Activated T-helper 2 cell treated with anti-CD3 and anti-CD28 coated beads, Interferon-gamma antibody, Interleukin-2, Interleukin-4, amounts not matched to agents 10 μg/mL and 5 μg/mL and 100 μg/mL, durations not matched to agents 14 hours and 24 hours and 36 hours (primary cell): ENCODE results near the gene PLAAT2. TPM values are rescaled to one million over a fixed set of nuclear protein-coding genes. Genes with fewer than 3 reads are reported as not detected.
"Not testable (repeated sequence)": the region's sequence is repeated elsewhere in the genome, so short reads cannot be mapped to it uniquely, and the experiment has no call there.

Source experiments
- DNase-seq: peaks from one replicate; pipeline ENCODE4 v3.0.0; 2021; ENCODE audit warnings: low spot score
- H3K27ac Mint-ChIP-seq: one replicate; pipeline ENCODE4 v1.8.0; 2021; ENCODE audit warnings: mixed read lengths
- H3K27me3 Mint-ChIP-seq: one replicate; pipeline ENCODE4 v1.8.0; 2021; ENCODE audit warnings: low read depth, mixed read lengths
- H3K36me3 Mint-ChIP-seq: one replicate; pipeline ENCODE4 v1.8.0; 2021; ENCODE audit warnings: low read depth, mixed read lengths
- H3K4me1 Mint-ChIP-seq: one replicate; pipeline ENCODE4 v1.8.0; 2021; ENCODE audit warnings: low read depth, mixed read lengths
- H3K4me3 Mint-ChIP-seq: one replicate; pipeline ENCODE4 v1.8.0; 2021; ENCODE audit warnings: low read depth, mild to moderate bottlenecking, moderate library complexity, mixed read lengths
- H3K9me3 Mint-ChIP-seq: one replicate; pipeline ENCODE4 v1.8.0; 2021; ENCODE audit warnings: mixed read lengths
- intact Hi-C: fragments of 100-400 bp; cut with micrococcal nuclease; formaldehyde crosslinking; loops from one replicate; pipeline ENCODE4 v1.15.1; 2023
- total RNA-seq: library from RNA; stranded (reverse); gene quantifications from 2 replicates; pipeline ENCODE4 v1.2.3, GENCODE V29; 2022

PLAAT2 gene
- not detected in 2 replicates for total RNA-seq

DNA sequence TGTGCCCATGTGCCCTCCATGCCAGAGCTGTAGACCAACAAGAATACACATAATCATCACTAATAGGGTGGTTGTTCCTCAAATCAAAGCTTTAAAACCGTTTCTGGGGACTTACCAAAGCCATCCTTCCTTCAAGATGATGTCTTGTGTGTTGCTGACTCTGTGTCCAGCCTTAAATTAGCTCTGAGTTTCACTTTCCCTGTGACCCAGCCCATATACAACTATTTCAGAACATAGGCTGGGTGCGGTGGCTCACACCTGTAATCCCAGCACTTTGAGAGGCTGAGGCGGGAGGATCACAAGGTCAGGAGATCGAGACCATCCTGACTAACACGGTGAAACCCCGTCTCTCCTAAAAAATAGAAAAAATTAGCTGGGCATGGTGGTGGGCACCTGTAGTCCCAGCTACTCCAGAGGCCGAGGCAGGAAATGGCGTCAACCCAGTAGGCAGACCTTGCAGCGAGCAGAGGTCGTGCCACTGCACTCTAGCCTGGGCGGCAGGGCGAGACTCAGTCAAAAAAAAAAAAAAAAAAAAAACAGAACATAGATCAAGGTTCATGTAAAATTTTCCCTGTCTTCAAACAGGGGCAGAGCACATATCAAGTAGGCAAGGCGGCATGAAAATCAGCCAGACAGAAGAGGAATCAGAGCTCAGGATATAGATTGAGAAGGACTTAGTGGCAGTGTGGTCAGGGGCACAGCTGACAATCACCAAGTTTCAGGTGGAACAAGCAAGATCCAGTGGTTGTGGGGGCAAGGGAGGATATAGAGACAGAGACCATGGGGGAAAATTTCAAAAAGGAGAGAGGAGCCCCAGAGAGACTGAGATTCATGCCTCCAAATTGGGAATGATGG lies at the start of gene PLAAT2:
Gene PLAAT2 (minus strand): TSS at position 179 of the 855 bp plus-strand sequence. CDS start 55 bp downstream, at position 124.
- H3K27me3 Mint-ChIP-seq: no peaks in the 10 kb centered on the region
- peak within 1 kb of the TSS; percentile 4 for H3K27ac Mint-ChIP-seq
- no peaks in the 10 kb centered on the region for H3K36me3 Mint-ChIP-seq
- no peaks in the 10 kb centered on the region for H3K9me3 Mint-ChIP-seq
- no peak for DNase-seq
- intact Hi-C loops: loop anchor here (1.0 kb wide), 2 partner anchors 27 to 118 kb away; partner anchors contain the start of gene PLAAT4
- peaks cover 55% of the 10 kb centered on the region for H3K4me1 Mint-ChIP-seq
- H3K4me3 Mint-ChIP-seq: no peak within 1 kb of the TSS

DNA sequence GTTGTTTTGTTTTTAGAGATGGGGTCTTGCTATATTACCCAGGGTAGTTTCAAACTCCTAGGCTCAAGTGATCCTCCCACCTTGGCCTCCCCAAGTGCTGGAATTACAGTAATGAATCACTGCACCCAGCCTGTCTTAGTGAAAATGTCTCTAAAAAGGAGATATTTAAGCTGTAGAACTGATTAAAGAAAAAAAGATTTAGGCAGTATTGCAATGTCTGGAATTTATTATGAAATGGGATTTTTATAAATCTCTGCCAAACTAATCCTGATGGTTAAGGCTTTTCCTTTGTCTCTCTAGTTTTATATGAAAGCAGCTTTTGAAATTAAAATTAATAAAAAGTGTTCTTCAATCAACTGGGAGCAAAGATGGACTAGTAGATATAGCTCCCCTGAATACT lies 49.0 kb upstream of the PLAAT2 start:
- peaks cover 27% of the 10 kb centered on the region for H3K27me3 Mint-ChIP-seq
- intact Hi-C loops: loop anchor here (5.0 kb wide), 3 partner anchors 45 to 120 kb away; partner anchors contain the start of genes PLAAT4 and PLAAT5
- no peak overlapping the region for H3K4me3 Mint-ChIP-seq
- H3K4me1 Mint-ChIP-seq: peaks cover 20% of the 10 kb centered on the region
- no peak for DNase-seq
- no peak overlapping the region for H3K27ac Mint-ChIP-seq
- no peaks in the 10 kb centered on the region for H3K36me3 Mint-ChIP-seq
- no peaks in the 10 kb centered on the region for H3K9me3 Mint-ChIP-seq

DNA sequence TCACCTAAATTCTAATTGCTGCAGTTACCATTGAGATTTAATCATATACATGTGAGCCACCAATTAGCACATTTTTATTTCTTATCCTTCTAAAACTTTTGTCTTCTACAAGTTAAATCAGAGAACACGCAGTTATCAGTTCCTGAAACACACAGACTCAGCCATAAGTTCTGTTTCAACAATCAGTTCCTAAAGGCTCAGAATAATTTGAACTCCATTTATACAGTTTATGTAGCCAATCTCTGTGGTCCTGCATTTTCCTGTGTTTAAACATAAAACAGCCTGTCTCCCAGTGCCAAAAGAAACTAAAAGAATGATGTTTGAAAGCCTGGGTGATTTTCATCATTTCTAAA lies 48.2 kb upstream of the PLAAT2 start:
- no peak for DNase-seq
- Mint-ChIP-seq H3K4me3 (no peak overlapping the region), H3K27me3 (peaks cover 27% of the 10 kb centered on the region), H3K9me3 (no peaks in the 10 kb centered on the region), H3K4me1 (peaks cover 20% of the 10 kb centered on the region), H3K27ac (no peak overlapping the region), H3K36me3 (no peaks in the 10 kb centered on the region)
- intact Hi-C loops: loop anchor here (5.0 kb wide), 3 partner anchors 44 to 119 kb away; partner anchors contain the start of genes PLAAT4 and PLAAT5

DNA sequence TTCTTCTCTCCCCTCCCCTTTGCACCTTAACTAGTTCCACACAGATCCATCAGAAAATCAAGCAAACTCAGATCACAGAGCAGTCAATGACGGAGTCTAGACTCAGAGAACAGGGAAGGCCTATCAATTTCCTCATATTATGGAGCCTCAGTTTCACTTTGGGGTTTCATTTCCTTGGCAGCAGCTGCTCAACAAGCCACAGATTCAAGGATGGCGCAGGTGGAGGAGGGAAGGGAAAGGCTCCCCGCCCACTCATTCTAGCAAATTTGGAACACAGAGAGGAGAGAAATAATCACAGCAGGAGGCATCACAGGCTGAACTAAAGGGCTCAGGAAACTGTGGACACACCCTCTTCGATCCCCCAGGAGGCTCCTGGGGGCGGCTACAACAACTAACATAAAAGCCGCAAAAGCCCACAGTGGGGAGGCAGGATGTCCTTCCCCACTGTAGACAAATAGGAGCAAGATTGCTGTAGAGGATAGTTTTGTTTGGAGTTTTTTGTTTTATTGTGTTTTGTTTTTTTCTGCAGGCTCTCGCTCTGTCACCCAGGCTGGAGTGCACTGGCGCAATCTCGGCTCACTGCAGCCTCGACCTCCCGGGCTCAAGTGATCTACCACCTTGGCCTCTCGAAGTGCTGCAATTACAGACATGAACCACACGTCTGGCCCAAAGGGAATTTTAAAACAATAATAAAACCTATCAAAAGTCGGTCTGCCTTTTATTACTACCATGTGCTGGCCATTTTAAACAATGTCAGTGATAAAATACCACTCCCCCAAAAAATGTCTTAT lies 47.6 kb upstream of the PLAAT2 start:
- intact Hi-C loops: loop anchor here (5.0 kb wide), 3 partner anchors 43 to 118 kb away; partner anchors contain the start of genes PLAAT4 and PLAAT5
- no peak overlapping the region for H3K27ac Mint-ChIP-seq
- no peak for DNase-seq
- peaks cover 23% of the 10 kb centered on the region for H3K27me3 Mint-ChIP-seq
- H3K4me1 Mint-ChIP-seq: peaks cover 20% of the 10 kb centered on the region
- no peak overlapping the region for H3K4me3 Mint-ChIP-seq
- no peaks in the 10 kb centered on the region for H3K9me3 Mint-ChIP-seq
- no peaks in the 10 kb centered on the region for H3K36me3 Mint-ChIP-seq

- Mint-ChIP-seq H3K9me3 (no peaks in the 10 kb centered on the region), H3K4me3 (no peak overlapping the region), H3K4me1 (peaks cover 20% of the 10 kb centered on the region), H3K27me3 (peaks cover 23% of the 10 kb centered on the region), H3K27ac (no peak overlapping the region), H3K36me3 (no peaks in the 10 kb centered on the region)
- DNase-seq: no peak
- intact Hi-C loops: loop anchor here (5.0 kb wide), 3 partner anchors 43 to 118 kb away; partner anchors contain the start of genes PLAAT4 and PLAAT5
Observed at GRCh38 chr11:63609971-63610580, 46.9 kb upstream of the PLAAT2 start.

GRCh38 chr11:63609536-63609935 lies 46.4 kb upstream of the PLAAT2 start:
- Mint-ChIP-seq H3K9me3 (no peaks in the 10 kb centered on the region), H3K4me1 (peaks cover 19% of the 10 kb centered on the region), H3K27ac (no peak overlapping the region), H3K4me3 (no peak overlapping the region), H3K36me3 (no peaks in the 10 kb centered on the region), H3K27me3 (peaks cover 23% of the 10 kb centered on the region)
- DNase-seq: no peak
- intact Hi-C loops: no loop called here

DNA sequence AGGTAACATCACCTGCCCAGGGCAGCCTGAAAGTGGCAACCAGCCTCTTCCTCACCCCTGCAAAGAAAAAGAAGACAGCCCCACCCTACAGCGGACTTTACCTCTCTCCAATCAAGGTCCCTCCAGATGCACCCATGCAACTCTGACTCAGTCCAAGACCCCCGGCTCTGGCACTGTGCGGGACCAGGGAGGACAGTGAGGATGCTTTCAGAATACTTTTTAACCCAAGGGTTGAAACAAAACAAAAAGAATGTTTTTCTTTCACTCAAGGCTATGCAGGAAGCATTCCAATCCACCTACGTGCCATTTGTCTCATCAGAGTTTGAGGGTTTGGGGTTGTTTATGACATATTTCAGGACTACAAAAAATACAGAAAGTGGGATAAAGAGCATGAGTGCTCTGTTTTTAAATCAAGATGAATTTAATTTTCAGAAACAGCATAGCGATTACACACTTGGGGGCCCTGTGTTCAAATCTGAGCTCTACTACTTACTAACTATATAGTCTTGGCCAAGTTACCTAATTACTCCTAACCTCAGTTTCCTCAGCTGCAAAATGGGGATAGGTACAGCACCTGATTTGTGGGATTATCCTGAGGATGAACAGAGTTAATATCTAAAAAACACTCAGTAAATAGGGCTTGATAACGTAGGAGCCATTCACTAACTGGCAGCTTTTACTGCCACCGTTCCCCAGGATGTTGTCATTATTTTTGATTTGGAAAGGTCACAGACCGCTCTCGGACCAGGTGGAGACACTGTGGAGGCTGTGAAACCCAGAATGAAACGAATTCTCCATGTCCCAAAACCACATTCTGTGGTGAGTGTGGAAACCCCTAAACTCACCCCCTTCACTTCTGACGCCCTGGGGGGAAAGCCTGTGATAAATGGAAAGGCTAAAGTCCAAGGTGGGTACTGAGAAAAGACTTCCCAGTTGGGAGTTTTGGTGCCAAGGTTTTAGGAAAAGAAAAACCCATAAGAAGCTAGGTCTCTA lies 45.5 kb upstream of the PLAAT2 start:
- peaks cover 17% of the 10 kb centered on the region for H3K4me1 Mint-ChIP-seq
- no peaks in the 10 kb centered on the region for H3K36me3 Mint-ChIP-seq
- intact Hi-C loops: no loop called here
- no peak overlapping the region for H3K4me3 Mint-ChIP-seq
- peaks cover 16% of the 10 kb centered on the region for H3K27me3 Mint-ChIP-seq
- H3K9me3 Mint-ChIP-seq: no peaks in the 10 kb centered on the region
- DNase-seq: no peak
- H3K27ac Mint-ChIP-seq: peak overlapping the region; percentile 51

GRCh38 chr11:63603180-63603518 lies 40.0 kb upstream of the PLAAT2 start:
- intact Hi-C loops: no loop called here
- H3K4me3 Mint-ChIP-seq: no peak overlapping the region
- DNase-seq: no peak

DNA sequence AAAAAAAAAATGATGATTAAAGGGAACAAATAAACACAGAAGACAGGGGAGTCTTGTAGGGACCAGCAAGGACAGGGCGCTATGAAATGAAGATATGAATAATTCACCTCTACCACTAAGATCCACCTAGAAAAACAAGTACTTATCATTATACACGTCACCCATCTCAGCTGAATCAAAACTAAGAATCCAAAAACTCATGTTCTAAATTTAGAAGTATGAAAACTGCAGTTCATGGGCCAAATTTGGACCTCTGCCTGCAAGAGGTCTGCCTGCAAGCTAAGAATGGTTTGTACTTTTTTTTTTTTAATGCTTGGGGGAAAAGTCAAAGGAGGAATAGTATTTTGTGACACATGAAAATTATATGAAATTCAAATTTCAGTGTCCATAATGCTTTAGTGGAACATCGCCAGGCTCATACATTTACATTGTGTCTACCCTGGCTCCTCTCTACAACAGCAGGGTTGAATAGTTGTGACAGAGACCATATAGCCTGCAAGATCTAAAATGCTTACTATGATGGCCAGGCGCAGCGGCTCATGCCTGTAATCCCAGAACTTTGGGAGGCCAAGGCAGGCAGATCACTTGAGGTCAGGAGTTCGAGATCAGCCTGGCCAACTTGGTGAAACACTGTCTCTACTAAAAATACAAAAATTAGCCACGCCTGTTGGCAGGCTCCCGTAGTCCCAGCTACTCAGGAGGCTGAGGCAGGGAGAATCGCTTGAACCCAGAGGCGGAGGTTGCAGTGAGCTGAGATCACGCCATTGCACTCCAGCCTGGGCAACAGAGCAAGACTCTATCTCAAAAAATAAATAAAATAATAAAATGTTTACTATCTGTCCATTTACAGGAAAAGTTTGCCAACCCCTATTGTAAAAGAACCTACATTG lies 39.4 kb upstream of the PLAAT2 start:
- H3K4me1 Mint-ChIP-seq, H3K4me3 Mint-ChIP-seq, H3K36me3 Mint-ChIP-seq, H3K9me3 Mint-ChIP-seq, DNase-seq, H3K27me3 Mint-ChIP-seq, intact Hi-C loops: not testable (repeated sequence)
- H3K27ac Mint-ChIP-seq: peak overlapping the region; percentile 7

More at GRCh38 chr11:63603180-63603518, 40.0 kb upstream of the PLAAT2 start:
- Mint-ChIP-seq H3K9me3 (no peaks in the 10 kb centered on the region), H3K27ac (peak overlapping the region; percentile 7), H3K27me3 (no peaks in the 10 kb centered on the region), H3K4me1 (peaks cover 10% of the 10 kb centered on the region), H3K36me3 (no peaks in the 10 kb centered on the region)

- no peak for DNase-seq
- Mint-ChIP-seq H3K27me3 (no peaks in the 10 kb centered on the region), H3K27ac (no peak overlapping the region), H3K9me3 (no peaks in the 10 kb centered on the region), H3K36me3 (no peaks in the 10 kb centered on the region), H3K4me1 (peaks cover 7% of the 10 kb centered on the region), H3K4me3 (no peak overlapping the region)
- intact Hi-C loops: no loop called here
Observed at GRCh38 chr11:63599211-63600122, 36.3 kb upstream of the PLAAT2 start.
